Testis (tissue), 3 donors: ENCODE data around the gene ATP1B2. TPM values are rescaled to one million over a fixed set of nuclear protein-coding genes. Genes with fewer than 3 reads are reported as not detected.
A peak's percentile ranks its signal among the peaks of the same experiment; 100 is the strongest.
"Not testable (repeated sequence)": the region's sequence is repeated elsewhere in the genome, so short reads cannot be mapped to it uniquely, and the experiment has no call there.

Source experiments
- DNase-seq: peaks from one replicate; pipeline ENCODE4 v3.0.0-alpha.2; 2019
- H3K27ac ChIP-seq, 2 donors: fragments of 200-600 bp; sonication (generic); one replicate each; pipeline ENCODE4 v1.5.1; 2019
- H3K27me3 ChIP-seq: fragments of 200-600 bp; sonication (generic); one replicate; pipeline ENCODE4 v1.5.1; 2019
- H3K36me3 ChIP-seq: fragments of 200-600 bp; sonication (generic); one replicate; pipeline ENCODE4 v1.5.1; 2017; ENCODE audit warnings: low read depth; ENCODE audit errors: missing control alignments
- H3K4me1 ChIP-seq: fragments of 200-600 bp; sonication (generic); one replicate; pipeline ENCODE4 v1.5.1; 2019
- H3K4me3 ChIP-seq, 2 donors: fragments of 200-600 bp; sonication (generic); one replicate each; pipeline ENCODE4 v1.5.1; 2017 to 2019
- H3K9me3 ChIP-seq: fragments of 200-600 bp; sonication (generic); one replicate; pipeline ENCODE4 v1.5.1; 2017
- POLR2A ChIP-seq: fragments of 450-650 bp; IDR thresholded peaks from one replicate; pipeline ENCODE4 v1.6.1; 2017; ENCODE audit warnings: antibody characterized with exemption, mild to moderate bottlenecking, moderate library complexity
- WGBS, 2 donors: methylation state at CpG; one replicate each; pipeline ENCODE4 v1.1.5; 2018; 5-methylcytosine and 5-hydroxymethylcytosine counted together
- intact Hi-C: fragments of 100-400 bp; cut with DNase I; formaldehyde crosslinking; loops from one replicate; pipeline ENCODE4 v1.15.1; 2023; ENCODE audit warnings: low total_unique reads
- polyA plus RNA-seq: library from polyadenylated mRNA; stranded (reverse); fragments of 350-450 nt; fragmentation: Illumina TruSeq; extraction: RNeasy Lipid Tissue Mini Kit (QIAGEN cat#74804); gene quantifications from one replicate; pipeline ENCODE4 v1.2.3, GENCODE V29; 2014; ENCODE audit warnings: low read depth, low replicate concordance; ENCODE audit not compliant: insufficient read depth
- total RNA-seq, 2 donors: library from RNA; depleted of rRNA; stranded (reverse); fragments of >200 nt; gene quantifications; one replicate each; pipeline ENCODE4 v1.2.3, GENCODE V29; 2016
- TF ChIP-seq, protein P1 (sequence below), 3 experiments: fragments of 450-650 bp in 2 of 3; fragments of 200-600 bp in 1 of 3; sonication (generic) in 1 of 3; IDR thresholded peaks; one replicate each; pipeline ENCODE4 v1.5.1; 2016 to 2019; ENCODE audit warnings: antibody characterized with exemption in 3 of 3, mild to moderate bottlenecking in 2 of 3, moderate library complexity in 1 of 3

Gene ATP1B2
- total and polyA plus RNA-seq, 3 donors from 2014 or later = 6.1 to 11.6 (median 10.1) TPM

- Histone ChIP-seq H3K36me3 (no peaks in the 10 kb centered on the region), H3K4me1 (peaks cover 13% of the 10 kb centered on the region), H3K27me3 (no peaks in the 10 kb centered on the region), H3K27ac (no peak overlapping the region), H3K9me3 (no peaks in the 10 kb centered on the region), H3K4me3 (no peak overlapping the region)
- no peak for TF ChIP-seq POLR2A
- TF ChIP-seq, protein P1, sequence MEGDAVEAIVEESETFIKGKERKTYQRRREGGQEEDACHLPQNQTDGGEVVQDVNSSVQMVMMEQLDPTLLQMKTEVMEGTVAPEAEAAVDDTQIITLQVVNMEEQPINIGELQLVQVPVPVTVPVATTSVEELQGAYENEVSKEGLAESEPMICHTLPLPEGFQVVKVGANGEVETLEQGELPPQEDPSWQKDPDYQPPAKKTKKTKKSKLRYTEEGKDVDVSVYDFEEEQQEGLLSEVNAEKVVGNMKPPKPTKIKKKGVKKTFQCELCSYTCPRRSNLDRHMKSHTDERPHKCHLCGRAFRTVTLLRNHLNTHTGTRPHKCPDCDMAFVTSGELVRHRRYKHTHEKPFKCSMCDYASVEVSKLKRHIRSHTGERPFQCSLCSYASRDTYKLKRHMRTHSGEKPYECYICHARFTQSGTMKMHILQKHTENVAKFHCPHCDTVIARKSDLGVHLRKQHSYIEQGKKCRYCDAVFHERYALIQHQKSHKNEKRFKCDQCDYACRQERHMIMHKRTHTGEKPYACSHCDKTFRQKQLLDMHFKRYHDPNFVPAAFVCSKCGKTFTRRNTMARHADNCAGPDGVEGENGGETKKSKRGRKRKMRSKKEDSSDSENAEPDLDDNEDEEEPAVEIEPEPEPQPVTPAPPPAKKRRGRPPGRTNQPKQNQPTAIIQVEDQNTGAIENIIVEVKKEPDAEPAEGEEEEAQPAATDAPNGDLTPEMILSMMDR (IDR thresholded peaks at IDR 0.05) = peak; percentile 31 to 52 (median 36)
- intact Hi-C loops = no loop called here
- no peak for DNase-seq
- WGBS, 2 donors = 63 to 66% methylated on average over 5 to 6 of the region's 6 CpGs
Measured at GRCh38 chr17:7632492-7632894, 18.2 kb upstream of the ATP1B2 start.

DNA sequence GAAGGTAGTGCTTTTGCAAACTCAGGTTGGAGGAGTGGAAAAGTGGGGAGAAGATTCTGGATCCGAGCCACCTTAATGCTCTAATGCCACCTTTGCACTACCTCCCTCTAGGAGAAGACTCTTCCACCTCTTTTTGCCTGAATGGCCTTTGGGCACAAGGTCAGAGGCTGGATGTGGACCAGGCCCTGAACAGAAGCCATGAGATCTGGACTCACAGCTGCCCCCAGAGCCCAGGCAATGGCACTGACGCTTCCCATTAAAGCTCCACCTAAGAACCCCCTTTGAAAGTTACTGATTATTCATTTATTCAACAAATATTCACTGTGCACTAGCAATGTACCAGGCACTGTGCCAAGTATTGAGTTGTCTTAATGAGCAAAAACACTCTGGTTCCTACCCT lies 17.6 kb upstream of the ATP1B2 start:
- Histone ChIP-seq H3K36me3 (no peaks in the 10 kb centered on the region), H3K27me3 (no peaks in the 10 kb centered on the region), H3K9me3 (no peaks in the 10 kb centered on the region), H3K4me3 (no peak overlapping the region), H3K27ac (no peak overlapping the region), H3K4me1 (peaks cover 10% of the 10 kb centered on the region)
- WGBS, 2 donors = 84 to 85% methylated on average over 2 of the region's 2 CpGs
- no peak for DNase-seq
- intact Hi-C loops = no loop called here
- no peak for TF ChIP-seq POLR2A
- TF ChIP-seq, protein P1 (IDR thresholded peaks at IDR 0.05) = no peak

DNA sequence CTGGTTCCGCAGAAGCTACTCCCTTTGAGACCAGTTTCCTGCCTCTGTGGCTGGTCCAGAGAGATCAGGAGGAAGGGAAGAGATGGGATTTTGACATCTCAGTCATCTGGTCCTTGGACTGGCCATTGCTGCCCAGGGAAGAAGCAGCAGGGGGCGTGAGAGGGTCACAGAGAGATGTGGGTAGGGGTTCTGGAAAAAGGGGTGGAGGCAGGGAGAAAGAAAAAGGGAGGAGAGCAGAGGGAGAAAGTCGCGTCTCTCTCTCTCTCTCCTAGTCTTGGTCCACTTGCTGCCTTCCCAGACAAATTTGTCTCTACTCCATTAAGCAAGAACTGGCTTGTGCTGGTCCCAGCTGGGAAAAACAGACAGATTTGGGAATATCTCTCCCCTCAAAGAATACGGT lies 16.3 kb upstream of the ATP1B2 start:
- TF ChIP-seq, protein P1 (IDR thresholded peaks at IDR 0.05) = peak; percentile 21 to 37 (median 25)
- no peak for TF ChIP-seq POLR2A
- H3K4me1 ChIP-seq = peaks cover 7% of the 10 kb centered on the region
- no peak overlapping the region for H3K4me3 ChIP-seq
- H3K27me3 ChIP-seq = no peaks in the 10 kb centered on the region
- intact Hi-C loops = no loop called here
- no peak overlapping the region for H3K27ac ChIP-seq
- DNase-seq = peak; percentile 64
- WGBS, 2 donors = 41 to 42% methylated on average over 5 of the region's 5 CpGs
- H3K9me3 ChIP-seq = no peaks in the 10 kb centered on the region
- no peaks in the 10 kb centered on the region for H3K36me3 ChIP-seq

DNA sequence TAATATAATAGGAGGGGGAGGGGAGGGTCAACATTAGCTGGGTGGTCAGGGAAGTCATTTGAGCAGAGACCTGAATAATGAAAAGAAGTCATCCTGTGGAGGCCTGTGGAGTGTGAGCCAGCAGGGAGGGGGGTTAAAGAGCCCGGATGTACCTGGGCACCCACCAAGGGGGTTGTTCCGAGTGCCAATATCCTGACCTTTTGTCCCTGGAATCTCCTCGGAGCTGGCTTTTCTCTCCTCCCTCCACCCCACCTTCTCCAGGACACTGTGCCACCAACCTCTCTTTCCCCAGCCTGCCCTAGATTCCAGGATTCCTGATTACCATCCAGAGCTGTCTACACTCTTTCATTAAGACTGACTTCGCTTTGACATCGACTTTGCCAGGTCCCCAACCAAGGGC lies 14.6 kb upstream of the ATP1B2 start:
- DNase-seq = no peak

DNA sequence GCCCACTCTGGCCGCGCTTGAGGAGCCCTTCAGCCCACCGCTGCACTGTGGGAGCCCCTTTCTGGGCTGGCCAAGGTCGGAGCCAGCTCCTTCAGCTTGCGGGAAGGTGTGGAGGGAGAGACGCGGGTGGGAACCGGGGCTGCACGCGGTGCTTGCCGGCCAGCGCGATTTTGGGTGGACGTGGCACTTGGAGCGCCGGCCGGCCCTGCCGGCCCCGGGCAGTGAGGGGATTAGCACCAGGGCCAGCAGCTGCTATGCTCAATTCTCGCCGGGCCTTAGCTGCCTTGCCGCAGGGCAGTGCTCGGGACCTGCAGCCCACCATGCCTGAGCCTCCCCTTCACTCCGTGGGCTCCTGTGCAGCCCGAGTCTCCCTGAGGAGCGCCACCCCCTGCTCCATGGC lies 9.9 kb upstream of the ATP1B2 start:
- no peak for DNase-seq
- H3K9me3 ChIP-seq = no peaks in the 10 kb centered on the region
- no peaks in the 10 kb centered on the region for H3K4me1 ChIP-seq
- H3K4me3 ChIP-seq = no peak overlapping the region
- TF ChIP-seq POLR2A = no peak
- TF ChIP-seq, protein P1 (IDR thresholded peaks at IDR 0.05) = no peak
- no peak overlapping the region for H3K27ac ChIP-seq
- intact Hi-C loops = no loop called here
- H3K36me3 ChIP-seq = no peaks in the 10 kb centered on the region
- no peaks in the 10 kb centered on the region for H3K27me3 ChIP-seq
- WGBS, 2 donors = 88% methylated on average over 22 of the region's 26 CpGs; no CpG with 5 or more reads in 1 of the 2 donors

More for the DNA sequence above, 14.6 kb upstream of the ATP1B2 start:
- H3K4me1 ChIP-seq = peaks cover 5% of the 10 kb centered on the region
- H3K27ac ChIP-seq = no peak overlapping the region
- intact Hi-C loops = no loop called here
- H3K36me3 ChIP-seq = no peaks in the 10 kb centered on the region
- H3K9me3 ChIP-seq = no peaks in the 10 kb centered on the region
- H3K4me3 ChIP-seq = no peak overlapping the region
- no peaks in the 10 kb centered on the region for H3K27me3 ChIP-seq
- WGBS, 2 donors = 74 to 80% methylated on average over 5 of the region's 5 CpGs
- TF ChIP-seq POLR2A = no peak
- TF ChIP-seq, protein P1 (IDR thresholded peaks at IDR 0.05) = no peak

DNA sequence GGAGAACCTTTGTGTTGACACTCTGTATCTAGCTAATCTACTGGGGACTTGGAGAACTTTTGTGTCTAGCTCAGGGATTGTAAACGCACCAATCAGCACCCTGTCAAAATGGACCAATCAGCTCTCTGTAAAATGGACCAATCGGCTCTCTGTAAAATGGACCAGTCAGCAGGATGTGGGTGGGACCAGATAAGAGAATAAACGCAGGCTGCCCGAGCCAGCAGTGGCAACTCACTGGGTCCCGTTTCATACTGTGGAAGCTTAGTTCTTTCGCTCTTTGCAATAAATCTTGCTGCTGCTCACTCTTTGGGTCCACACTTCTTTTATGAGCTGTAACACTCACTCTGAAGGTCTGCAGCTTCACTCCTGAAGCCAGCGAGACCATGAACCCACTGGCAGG lies 9.1 kb upstream of the ATP1B2 start:
- H3K4me3 ChIP-seq, H3K27ac ChIP-seq, H3K4me1 ChIP-seq, H3K9me3 ChIP-seq, H3K36me3 ChIP-seq, H3K27me3 ChIP-seq, intact Hi-C loops: not testable (repeated sequence)
- WGBS, 2 donors = 52 to 56% methylated on average over 7 of the region's 7 CpGs
- DNase-seq = peak; percentile 55
